Measurements from ENCODE around the gene PHF23.

- TF ChIP-seq, protein P1, sequence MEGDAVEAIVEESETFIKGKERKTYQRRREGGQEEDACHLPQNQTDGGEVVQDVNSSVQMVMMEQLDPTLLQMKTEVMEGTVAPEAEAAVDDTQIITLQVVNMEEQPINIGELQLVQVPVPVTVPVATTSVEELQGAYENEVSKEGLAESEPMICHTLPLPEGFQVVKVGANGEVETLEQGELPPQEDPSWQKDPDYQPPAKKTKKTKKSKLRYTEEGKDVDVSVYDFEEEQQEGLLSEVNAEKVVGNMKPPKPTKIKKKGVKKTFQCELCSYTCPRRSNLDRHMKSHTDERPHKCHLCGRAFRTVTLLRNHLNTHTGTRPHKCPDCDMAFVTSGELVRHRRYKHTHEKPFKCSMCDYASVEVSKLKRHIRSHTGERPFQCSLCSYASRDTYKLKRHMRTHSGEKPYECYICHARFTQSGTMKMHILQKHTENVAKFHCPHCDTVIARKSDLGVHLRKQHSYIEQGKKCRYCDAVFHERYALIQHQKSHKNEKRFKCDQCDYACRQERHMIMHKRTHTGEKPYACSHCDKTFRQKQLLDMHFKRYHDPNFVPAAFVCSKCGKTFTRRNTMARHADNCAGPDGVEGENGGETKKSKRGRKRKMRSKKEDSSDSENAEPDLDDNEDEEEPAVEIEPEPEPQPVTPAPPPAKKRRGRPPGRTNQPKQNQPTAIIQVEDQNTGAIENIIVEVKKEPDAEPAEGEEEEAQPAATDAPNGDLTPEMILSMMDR (IDR thresholded peaks at IDR 0.05 in 2 of 3, conservative IDR thresholded peaks at IDR 0.05 in 1 of 3; ENCODE audit: borderline replicate concordance in 1 of 3, insufficient read depth in 1 of 3, low read depth in 2 of 3, low read length in 2 of 3), result no peak
- no peak for TF ChIP-seq POLR2A (IDR thresholded peaks at IDR 0.05; ENCODE audit: borderline replicate concordance, extremely low read depth, insufficient read depth, insufficient read length)
- no peak for TF ChIP-seq ZBTB33 (IDR thresholded peaks at IDR 0.05; ENCODE audit: extremely low read depth, insufficient replicate concordance, low read length)
- no peak for TF ChIP-seq ZFX (IDR thresholded peaks at IDR 0.05)
- no peak for TF ChIP-seq ELF1 (IDR thresholded peaks at IDR 0.05; ENCODE audit: borderline replicate concordance, low read depth)
- TF ChIP-seq EZH2 (IDR thresholded peaks at IDR 0.05), result no peak
- TF ChIP-seq CEBPB (IDR thresholded peaks at IDR 0.05; ENCODE audit: low read depth), result no peak
- TF ChIP-seq EZH2phosphoT487 (IDR thresholded peaks at IDR 0.05; ENCODE audit: borderline replicate concordance), result no peak
- no peak for TF ChIP-seq MAX (IDR thresholded peaks at IDR 0.05)
- TF ChIP-seq JUND (IDR thresholded peaks at IDR 0.05), result no peak
- no peak for TF ChIP-seq POLR2AphosphoS5 (IDR thresholded peaks at IDR 0.05; ENCODE audit: low read depth, low read length)
Measured at GRCh38 chr17:7246779-7247178, 7.5 kb upstream of the PHF23 start.

Data from HCT116 (cell line).